ENCODE data around the gene TBL1X.

DNA sequence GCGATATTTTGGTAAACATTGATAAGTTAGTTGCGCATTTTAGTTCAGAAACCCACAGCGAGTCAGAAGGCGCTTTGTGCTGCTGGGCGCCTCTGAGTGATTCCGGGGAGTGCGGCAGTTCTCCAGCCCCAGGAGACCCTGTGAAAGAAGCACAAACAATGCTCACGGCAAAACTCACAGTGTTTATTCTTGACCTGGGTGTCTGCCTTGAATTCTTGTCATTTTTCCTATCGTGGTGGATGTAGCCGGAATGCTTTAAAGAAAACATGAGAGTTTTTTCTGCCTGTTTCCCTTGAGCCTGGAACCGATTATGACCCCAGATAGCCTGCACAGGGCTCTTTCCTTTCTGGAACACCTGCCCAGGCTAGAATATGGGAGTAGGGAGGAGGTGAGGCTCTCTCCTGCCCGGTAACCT, 6.7 kb downstream of the TBL1X start:
- TF ChIP-seq ZNF274 (IDR thresholded peaks at IDR 0.05; ENCODE audit: insufficient read depth, insufficient read length) (no peak), CHD4 (IDR thresholded peaks at IDR 0.05) (no peak), POLR2A (IDR thresholded peaks at IDR 0.05; ENCODE audit: low read depth, low read length) (no peak)

Measured in GM12878 (cell line).